PC-3 (cell line): ENCODE data around the gene ARHGAP28. TPM values are rescaled to one million over a fixed set of nuclear protein-coding genes. Genes with fewer than 3 reads are reported as not detected.

Source experiments
- ATAC-seq: fragments of 200-7000 bp; cut with Tn5 transposase; 2 replicates; pipeline ENCODE4 v1.9.1; 2020; ENCODE audit warnings: mild to moderate bottlenecking, moderate library complexity
- BruUV-seq: library from RNA; stranded (reverse); fragments of 400-500 nt; replicated peaks from 2 replicates; lab custom pipeline; 2021; lab: Mats Ljungman, UMichigan
- CTCF ChIA-PET: fragments of 300-600 bp; sonication (Branson Sonifier 250); formaldehyde crosslinking; loops from one replicate; lab custom pipeline; 2022; ENCODE audit warnings: antibody characterized with exemption; lab: Charles Lee
- POLR2A ChIA-PET: fragments of 300-600 bp; sonication (Branson Sonifier 250); formaldehyde crosslinking; loops from one replicate; lab custom pipeline; 2022; ENCODE audit warnings: antibody characterized with exemption; ENCODE audit not compliant: unreplicated experiment; lab: Charles Lee
- DNase-seq: peaks from one replicate; pipeline ENCODE4 v3.0.0-alpha.2; 2015
- H2AFZ ChIP-seq: fragments of 300-600 bp; sonication (generic); 2 replicates; pipeline ENCODE4 v1.6.0; 2016; ENCODE audit warnings: antibody characterized with exemption, low read length
- H3F3A ChIP-seq: fragments of 300-600 bp; sonication (generic); one replicate; pipeline ENCODE4 v1.6.0; 2017; ENCODE audit warnings: antibody characterized with exemption, low read length, control low read depth, mild to moderate bottlenecking; ENCODE audit not compliant: unreplicated experiment
- H3K27ac ChIP-seq: fragments of 300-600 bp; sonication (generic); 2 replicates; pipeline ENCODE4 v1.5.1; 2016; ENCODE audit warnings: mild to moderate bottlenecking, low read length
- H3K27me3 ChIP-seq: fragments of 300-600 bp; sonication (generic); 2 replicates; pipeline ENCODE4 v1.6.1; 2016; ENCODE audit warnings: low read length, mixed read lengths
- H3K36me3 ChIP-seq: fragments of 300-600 bp; sonication (generic); 2 replicates; pipeline ENCODE4 v1.6.1; 2016; ENCODE audit warnings: low read depth, mixed run types, low read length, mixed read lengths
- H3K4me1 ChIP-seq: fragments of 300-600 bp; sonication (generic); 2 replicates; pipeline ENCODE4 v1.5.1; 2016; ENCODE audit warnings: low read length; ENCODE audit not compliant: insufficient read depth
- H3K4me2 ChIP-seq: fragments of 300-600 bp; sonication (generic); 2 replicates; pipeline ENCODE4 v1.6.0; 2016; ENCODE audit warnings: low read length
- H3K4me3 ChIP-seq: fragments of 300-600 bp; sonication (generic); 2 replicates; pipeline ENCODE4 v1.5.1; 2016; ENCODE audit warnings: mild to moderate bottlenecking, low read length, mixed read lengths
- H3K79me2 ChIP-seq: fragments of 300-600 bp; sonication (generic); 2 replicates; pipeline ENCODE4 v1.6.1; 2017; ENCODE audit warnings: low read length, mixed read lengths
- H3K9ac ChIP-seq: fragments of 300-600 bp; sonication (generic); 2 replicates; pipeline ENCODE4 v1.6.0; 2016; ENCODE audit warnings: mild to moderate bottlenecking, low read length
- H3K9me2 ChIP-seq: fragments of 300-600 bp; sonication (generic); replicated peaks from 2 replicates; pipeline ENCODE4 v1.6.1; 2016; ENCODE audit warnings: mixed run types, low read length, mixed read lengths
- H3K9me3 ChIP-seq: fragments of 300-600 bp; sonication (generic); 2 replicates; pipeline ENCODE4 v1.6.1; 2016; ENCODE audit warnings: low read length, mixed read lengths
- H4K20me1 ChIP-seq: fragments of 300-600 bp; sonication (generic); 2 replicates; pipeline ENCODE4 v1.6.1; 2016; ENCODE audit warnings: low read length, mixed read lengths
- CTCF ChIP-seq: fragments of 300-600 bp; sonication (generic); conservative IDR thresholded peaks from 2 replicates; pipeline ENCODE4 v1.5.1; 2017; ENCODE audit warnings: antibody characterized with exemption, low read depth, mild to moderate bottlenecking, low read length
- EZH2 ChIP-seq: fragments of 300-600 bp; sonication (generic); IDR thresholded peaks from one replicate; pipeline ENCODE4 v1.6.1; 2017; ENCODE audit warnings: antibody characterized with exemption, mild to moderate bottlenecking, low read length; ENCODE audit not compliant: unreplicated experiment
- EZH2phosphoT487 ChIP-seq: fragments of 300-600 bp; sonication (generic); IDR thresholded peaks from 2 replicates; pipeline ENCODE4 v1.6.1; 2018; ENCODE audit warnings: mild to moderate bottlenecking, antibody characterized with exemption, low read length, borderline replicate concordance
- intact Hi-C: fragments of 100-400 bp; cut with micrococcal nuclease; formaldehyde crosslinking; loops from 2 replicates; pipeline ENCODE4 v1.9.0; 2023
- total RNA-seq: library from RNA; depleted of rRNA; stranded (reverse); fragments of >200 nt; gene quantifications from 2 replicates; pipeline ENCODE4 v1.2.3, GENCODE V29; 2014

ARHGAP28 gene
- total RNA-seq, 1 experiment from 2014 or later, result 10.0 TPM

GRCh38 chr18:6777509-6777908, 48.0 kb downstream of the ARHGAP28 start:
- no peaks in the 10 kb centered on the region for H3K9me2 ChIP-seq
- BruUV-seq, result no TSS peak
- no peak for DNase-seq
- H3K27me3 ChIP-seq, result no peaks in the 10 kb centered on the region
- no peaks in the 10 kb centered on the region for H3K36me3 ChIP-seq
- no peak overlapping the region for H3K9ac ChIP-seq
- ChIA-PET POLR2A (no interaction called here), CTCF (no interaction called here)
- no peak for TF ChIP-seq EZH2
- TF ChIP-seq EZH2phosphoT487, result no peak
- TF ChIP-seq CTCF, result no peak
- H4K20me1 ChIP-seq, result no peaks in the 10 kb centered on the region
- H3F3A ChIP-seq, result peaks cover 4% of the 10 kb centered on the region
- intact Hi-C loops, result no loop called here
- H3K4me1 ChIP-seq, result peaks cover 21% of the 10 kb centered on the region
- no peaks in the 10 kb centered on the region for H3K9me3 ChIP-seq
- H3K79me2 ChIP-seq, result no peaks in the 10 kb centered on the region
- H3K4me2 ChIP-seq, result no peak overlapping the region
- no peak overlapping the region for H3K4me3 ChIP-seq
- no peak overlapping the region for H3K27ac ChIP-seq
- H2AFZ ChIP-seq, result no peak overlapping the region
- ATAC-seq, result no peak

GRCh38 chr18:6778459-6779247, 49.1 kb downstream of the ARHGAP28 start:
- POLR2A ChIA-PET, result no interaction called here

More at GRCh38 chr18:6778459-6779247, 49.1 kb downstream of the ARHGAP28 start:
- no peaks in the 10 kb centered on the region for H3K79me2 ChIP-seq
- no peak overlapping the region for H2AFZ ChIP-seq
- DNase-seq, result no peak
- intact Hi-C loops, result no loop called here
- peaks cover 4% of the 10 kb centered on the region for H3F3A ChIP-seq
- no peaks in the 10 kb centered on the region for H4K20me1 ChIP-seq
- H3K27me3 ChIP-seq, result no peaks in the 10 kb centered on the region
- no TSS peak for BruUV-seq
- no peak overlapping the region for H3K27ac ChIP-seq
- H3K9ac ChIP-seq, result no peak overlapping the region
- CTCF ChIA-PET, result no interaction called here
- H3K4me2 ChIP-seq, result no peak overlapping the region
- peaks cover 22% of the 10 kb centered on the region for H3K4me1 ChIP-seq
- H3K36me3 ChIP-seq, result no peaks in the 10 kb centered on the region
- no peak overlapping the region for H3K4me3 ChIP-seq
- no peaks in the 10 kb centered on the region for H3K9me2 ChIP-seq
- no peak for ATAC-seq
- TF ChIP-seq EZH2, result no peak
- TF ChIP-seq CTCF, result no peak
- no peak for TF ChIP-seq EZH2phosphoT487
- no peaks in the 10 kb centered on the region for H3K9me3 ChIP-seq
